Endothelial cell of umbilical vein (primary cell): Measurements from ENCODE around the gene FAM219B. TPM values are rescaled to one million over a fixed set of nuclear protein-coding genes. Genes with fewer than 3 reads are reported as not detected.
"Not testable (repeated sequence)": the region's sequence is repeated elsewhere in the genome, so short reads cannot be mapped to it uniquely, and the experiment has no call there.

Experiments used
- BruUV-seq: library from RNA; stranded (reverse); fragments of 400-500 nt; replicated peaks from 2 replicates; lab custom pipeline; 2021; lab: Mats Ljungman, UMichigan
- CTCF ChIA-PET: fragments of 300-600, 350-600 bp; sonication (Branson Sonifier 250); formaldehyde crosslinking; loops from one replicate; lab custom pipeline; 2021; ENCODE audit warnings: antibody characterized with exemption, inconsistent platforms; lab: Charles Lee
- POLR2A ChIA-PET: fragments of 300-600, 350-600 bp; sonication (Branson Sonifier 250); formaldehyde crosslinking; loops from one replicate; lab custom pipeline; 2021; ENCODE audit warnings: antibody characterized with exemption, inconsistent platforms; lab: Charles Lee
- DNase-seq: peaks from one replicate; pipeline ENCODE4 v3.0.0-alpha.2; 2011; ENCODE audit warnings: low read depth, low spot score
- FAIRE-seq: peaks from 2 replicates; lab custom pipeline; 2011; peaks lifted over from hg19 to GRCh38; lab: Jason Lieb, UNC
- H2AFZ ChIP-seq: 2 replicates; pipeline ENCODE4 v1.6.0; 2012; ENCODE audit warnings: low read depth, low read length, control low read depth, inconsistent platforms
- H3K27ac ChIP-seq: 2 replicates; pipeline ENCODE4 v1.5.1; 2011; ENCODE audit warnings: low read depth, mild to moderate bottlenecking, control low read depth, low read length, moderate library complexity; ENCODE audit not compliant: insufficient read depth
- H3K27me3 ChIP-seq, 2 experiments: 2 replicates each; pipeline versions ENCODE4 v1.6.0 to v1.6.1; 2011; ENCODE audit warnings: low read length in 2 of 2, mixed read lengths in 1 of 2; ENCODE audit not compliant: control insufficient read depth in 2 of 2, insufficient read depth in 2 of 2
- H3K36me3 ChIP-seq, 2 experiments: 2 replicates in 1 of 2; 3 replicates in 1 of 2; pipeline ENCODE4 v1.5.1; 2011; ENCODE audit warnings: low read length in 2 of 2, mild to moderate bottlenecking in 1 of 2, moderate library complexity in 1 of 2; ENCODE audit not compliant: control insufficient read depth in 2 of 2, insufficient read depth in 2 of 2; ENCODE audit errors: extremely low read depth in 1 of 2
- H3K4me1 ChIP-seq: 3 replicates; pipeline ENCODE4 v1.5.1; 2011; ENCODE audit warnings: mild to moderate bottlenecking, low read length; ENCODE audit not compliant: control insufficient read depth, insufficient read depth; ENCODE audit errors: extremely low read depth
- H3K4me2 ChIP-seq: 2 replicates; pipeline ENCODE4 v1.6.1; 2011; ENCODE audit warnings: low read length, control low read depth, mixed read lengths; ENCODE audit not compliant: insufficient read depth
- H3K4me3 ChIP-seq, 3 experiments: fragments of 200-600 bp in 1 of 3; sonication (generic), shearing (Covaris generic) in 1 of 3; replicated peaks in 1 of 3; 2 replicates each; pipeline ENCODE4 v1.5.1; 2011 to 2016; ENCODE audit warnings: control low read depth in 3 of 3, low read length in 3 of 3, mild to moderate bottlenecking in 2 of 3, inconsistent platforms in 1 of 3, low read depth in 1 of 3, moderate library complexity in 1 of 3; ENCODE audit not compliant: insufficient read depth in 1 of 3
- H3K79me2 ChIP-seq: 2 replicates; pipeline ENCODE4 v1.6.0; 2012; ENCODE audit warnings: low read length, inconsistent platforms; ENCODE audit not compliant: control insufficient read depth, insufficient read depth
- H3K9ac ChIP-seq: replicated peaks from 2 replicates; pipeline ENCODE3; 2011; ENCODE audit warnings: low read length, control low read depth; ENCODE audit not compliant: insufficient read depth; ENCODE audit errors: extremely low read depth
- H3K9me1 ChIP-seq: replicated peaks from 3 replicates; pipeline ENCODE4 v1.6.0; 2011; ENCODE audit warnings: mild to moderate bottlenecking, low read length; ENCODE audit not compliant: control insufficient read depth, insufficient read depth; ENCODE audit errors: extremely low read depth
- H3K9me3 ChIP-seq: replicated peaks from 2 replicates; pipeline ENCODE4 v1.5.1; 2012; ENCODE audit warnings: low read length, inconsistent platforms; ENCODE audit not compliant: control insufficient read depth, insufficient read depth
- H4K20me1 ChIP-seq: replicated peaks from 2 replicates; pipeline ENCODE3; 2011; ENCODE audit warnings: mild to moderate bottlenecking, low read length; ENCODE audit not compliant: control insufficient read depth, insufficient read depth; ENCODE audit errors: extremely low read depth
- EZH2 ChIP-seq: IDR thresholded peaks from 2 replicates; pipeline ENCODE4 v1.6.1; 2012; ENCODE audit warnings: borderline replicate concordance, low read depth, mild to moderate bottlenecking, moderate library complexity, low read length, inconsistent platforms; ENCODE audit not compliant: severe bottlenecking
- POLR2AphosphoS5 ChIP-seq: IDR thresholded peaks from 2 replicates; pipeline ENCODE4 v1.6.1; 2012; ENCODE audit warnings: low read depth, mild to moderate bottlenecking, control low read depth, low read length, moderate library complexity; ENCODE audit not compliant: insufficient read depth
- dilution Hi-C: fragments of 300-500 bp; cut with MboI; formaldehyde crosslinking; loops from one replicate; pipeline ENCODE4 v1.15.0; 2019; ENCODE audit warnings: low sequenced_read_pairs; ENCODE audit not compliant: extremely low pct_ligation_motif_present
- intact Hi-C: fragments of 100-400 bp; cut with micrococcal nuclease; formaldehyde crosslinking; loops from one replicate; pipeline ENCODE4 v1.10.0; 2022
- polyA plus RNA-seq, 4 experiments: library from polyadenylated mRNA; depleted of rRNA in 3 of 4; stranded (reverse) in 3 of 4; unstranded in 1 of 4; fragments of >200 nt; gene quantifications; 2 replicates each; pipeline versions ENCODE4 v1.2.1 to v1.2.3, GENCODE V29; 2011 to 2012; ENCODE audit warnings: missing spikeins in 1 of 4
- total RNA-seq: library from RNA; stranded (reverse); gene quantifications from 2 replicates; pipeline ENCODE4 v1.2.3, GENCODE V29; 2021
- TF ChIP-seq, protein P1 (sequence below), 2 donors: IDR thresholded peaks; 1 replicate in 1 of 2; 2 replicates in 1 of 2; pipeline ENCODE4 v1.5.1; 2011; ENCODE audit warnings: low read length in 2 of 2, mild to moderate bottlenecking in 2 of 2, moderate library complexity in 2 of 2, control low read depth in 1 of 2, inconsistent platforms in 1 of 2, low read depth in 1 of 2; ENCODE audit not compliant: insufficient read depth in 1 of 2; ENCODE audit errors: extremely low read depth in 1 of 2

Gene FAM219B
- total and polyA plus RNA-seq, 2 donors (not counting 3 experiments of a cell fraction or from before 2014, with no cell fraction given) = 57.7 to 73.0 TPM

DNA sequence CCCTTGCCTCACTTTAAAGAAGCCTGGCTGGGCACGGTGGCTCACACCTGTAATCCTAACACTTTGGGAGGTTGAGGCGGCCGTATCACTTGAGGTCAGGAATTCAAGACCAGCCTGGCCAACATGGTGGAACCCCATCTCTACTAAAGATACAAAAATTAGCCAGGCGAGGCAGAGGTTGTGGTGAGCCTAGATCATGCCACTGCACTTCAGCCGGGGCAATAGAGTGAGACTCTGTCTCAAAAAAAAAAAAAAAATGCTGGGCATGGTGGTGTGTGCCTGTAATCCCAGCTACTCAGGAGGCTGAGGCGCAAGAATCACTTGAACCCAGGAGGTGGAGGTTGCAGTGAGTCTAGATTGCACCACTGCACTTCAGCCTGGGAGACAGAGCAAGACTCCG, 12.3 kb downstream of the FAM219B start:
- dilution Hi-C loops, H4K20me1 ChIP-seq, H3K4me1 ChIP-seq, H2AFZ ChIP-seq, H3K9me1 ChIP-seq, FAIRE-seq, intact Hi-C loops, H3K27ac ChIP-seq, H3K4me3 ChIP-seq, H3K79me2 ChIP-seq, H3K9ac ChIP-seq, H3K9me3 ChIP-seq, DNase-seq, H3K27me3 ChIP-seq, H3K4me2 ChIP-seq, BruUV-seq: not testable (repeated sequence)
- ChIA-PET CTCF (interaction anchor here (1.6 kb wide), 1 partner anchor 12 kb away, joined by 6 read pairs; the partner anchor contains the start of gene FAM219B), POLR2A (interaction anchor here (0.7 kb wide), 2 partner anchors 121 to 231 kb away, joined by 3 to 6 read pairs; no protein-coding TSS in a partner anchor)
- peaks cover 0 to 12% of the 10 kb centered on the region in 2 experiments for H3K36me3 ChIP-seq

DNA sequence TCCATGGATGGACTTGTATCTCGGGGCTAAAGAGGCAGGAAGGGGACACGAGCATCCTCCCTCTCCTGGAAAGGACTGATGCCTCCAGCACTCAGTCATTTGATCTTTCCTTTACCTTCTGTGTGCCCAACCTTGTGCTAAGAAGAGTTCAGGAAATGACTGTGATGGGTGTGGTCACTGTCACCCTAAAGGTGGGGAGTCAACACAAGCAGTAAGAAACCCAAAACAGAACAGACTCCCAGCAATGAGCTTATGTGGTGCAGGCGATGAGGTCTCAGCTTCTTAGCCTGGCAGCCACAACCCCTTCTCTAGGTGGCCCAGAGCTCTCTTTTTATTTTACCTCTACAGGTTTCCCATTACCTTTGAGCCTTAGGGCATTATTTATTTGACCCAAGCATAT, 13.0 kb downstream of the FAM219B start:
- intact Hi-C loops (no loop called here), dilution Hi-C loops (no loop called here)
- no peaks in the 10 kb centered on the region for H4K20me1 ChIP-seq
- no peak for TF ChIP-seq EZH2
- no peak for TF ChIP-seq POLR2AphosphoS5
- TF ChIP-seq, protein P1, sequence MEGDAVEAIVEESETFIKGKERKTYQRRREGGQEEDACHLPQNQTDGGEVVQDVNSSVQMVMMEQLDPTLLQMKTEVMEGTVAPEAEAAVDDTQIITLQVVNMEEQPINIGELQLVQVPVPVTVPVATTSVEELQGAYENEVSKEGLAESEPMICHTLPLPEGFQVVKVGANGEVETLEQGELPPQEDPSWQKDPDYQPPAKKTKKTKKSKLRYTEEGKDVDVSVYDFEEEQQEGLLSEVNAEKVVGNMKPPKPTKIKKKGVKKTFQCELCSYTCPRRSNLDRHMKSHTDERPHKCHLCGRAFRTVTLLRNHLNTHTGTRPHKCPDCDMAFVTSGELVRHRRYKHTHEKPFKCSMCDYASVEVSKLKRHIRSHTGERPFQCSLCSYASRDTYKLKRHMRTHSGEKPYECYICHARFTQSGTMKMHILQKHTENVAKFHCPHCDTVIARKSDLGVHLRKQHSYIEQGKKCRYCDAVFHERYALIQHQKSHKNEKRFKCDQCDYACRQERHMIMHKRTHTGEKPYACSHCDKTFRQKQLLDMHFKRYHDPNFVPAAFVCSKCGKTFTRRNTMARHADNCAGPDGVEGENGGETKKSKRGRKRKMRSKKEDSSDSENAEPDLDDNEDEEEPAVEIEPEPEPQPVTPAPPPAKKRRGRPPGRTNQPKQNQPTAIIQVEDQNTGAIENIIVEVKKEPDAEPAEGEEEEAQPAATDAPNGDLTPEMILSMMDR (IDR thresholded peaks at IDR 0.05; ENCODE audit: extremely low read depth in 1 of 2, insufficient read depth in 1 of 2, low read depth in 1 of 2, low read length in 2 of 2) = no peak
- H3K4me2 ChIP-seq = no peak overlapping the region
- no peak for DNase-seq
- no TSS peak for BruUV-seq
- ChIA-PET POLR2A (no interaction called here), CTCF (interaction anchor here (0.5 to 2.8 kb wide), 3 partner anchors 8 to 20 kb away, joined by 3 to 17 read pairs (median 6); partner anchors contain the start of gene FAM219B)
- peaks cover 6% of the 10 kb centered on the region for H3K79me2 ChIP-seq
- H2AFZ ChIP-seq = no peak overlapping the region
- no peaks in the 10 kb centered on the region for H3K27me3 ChIP-seq
- no peaks in the 10 kb centered on the region for H3K9me1 ChIP-seq
- H3K27ac ChIP-seq = no peak overlapping the region
- no peak overlapping the region for H3K4me3 ChIP-seq
- H3K9ac ChIP-seq = no peak overlapping the region
- no peaks in the 10 kb centered on the region for H3K9me3 ChIP-seq
- peaks cover 12% of the 10 kb centered on the region for H3K4me1 ChIP-seq
- H3K36me3 ChIP-seq = peaks cover 0 to 12% of the 10 kb centered on the region in 2 experiments
- FAIRE-seq = no peak
